OCI-LY1 (cell line): ENCODE results near the gene DCLRE1A.

Source experiments
- CTCF ChIP-seq: fragments of 200-600 bp; sonication (generic), shearing (Covaris generic); IDR thresholded peaks from 2 replicates; pipeline ENCODE4 v1.5.1; 2017; ENCODE audit warnings: mild to moderate bottlenecking, antibody characterized with exemption, low read length, moderate library complexity, mixed read lengths
- EZH2 ChIP-seq: fragments of 200-600 bp; sonication (generic), shearing (Covaris generic); IDR thresholded peaks from 2 replicates; pipeline ENCODE4 v1.8.0; 2017; ENCODE audit warnings: borderline replicate concordance, mixed run types, mild to moderate bottlenecking, antibody characterized with exemption, low read length, moderate library complexity, mixed read lengths

- TF ChIP-seq CTCF (no peak), EZH2 (no peak)
Observed at GRCh38 chr10:113899952-113900598, 46.2 kb upstream of the DCLRE1A start.
